ENCODE data around the gene RANBP10.
A peak's percentile ranks its signal among the peaks of the same experiment; 100 is the strongest.

DNA sequence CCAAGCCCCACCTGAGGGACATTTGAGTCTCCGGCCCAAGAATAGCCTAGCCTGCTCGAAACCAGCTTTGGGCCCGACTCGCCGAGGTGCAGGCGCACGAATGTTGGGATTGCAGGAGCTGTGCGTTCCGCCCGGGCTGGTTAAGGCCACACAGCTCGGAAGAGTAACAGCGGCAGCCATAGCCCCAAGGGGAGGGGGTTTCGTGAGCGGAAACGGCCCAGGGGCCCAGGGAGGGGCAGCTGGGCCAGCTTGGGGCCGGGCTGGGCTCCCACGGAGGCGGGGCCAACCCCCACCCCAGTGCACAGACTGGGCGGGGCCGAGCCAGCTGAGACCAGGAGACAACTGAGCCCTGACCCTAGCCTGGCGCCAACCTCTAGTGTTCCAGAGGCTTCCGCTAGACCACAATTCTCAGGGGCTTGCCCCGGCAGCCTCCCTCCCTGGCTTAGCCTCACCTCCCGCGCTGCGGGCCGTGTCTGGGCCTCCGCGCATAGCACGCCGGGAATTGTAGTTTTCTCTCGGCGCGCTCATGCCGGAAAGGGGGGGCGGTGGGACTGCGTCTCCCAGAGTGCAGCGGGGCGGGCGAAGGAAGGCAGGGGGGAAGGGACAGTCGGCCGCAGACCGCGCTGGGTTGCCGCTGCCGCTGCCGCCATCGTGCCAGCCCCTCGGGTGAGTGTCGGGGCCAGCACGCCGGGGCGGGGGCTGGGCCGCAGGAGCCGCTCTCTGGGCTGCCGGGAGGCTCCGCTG is 40.1 kb upstream of the RANBP10 start, which contains the start of gene NUTF2:
- TF ChIP-seq, protein P1, sequence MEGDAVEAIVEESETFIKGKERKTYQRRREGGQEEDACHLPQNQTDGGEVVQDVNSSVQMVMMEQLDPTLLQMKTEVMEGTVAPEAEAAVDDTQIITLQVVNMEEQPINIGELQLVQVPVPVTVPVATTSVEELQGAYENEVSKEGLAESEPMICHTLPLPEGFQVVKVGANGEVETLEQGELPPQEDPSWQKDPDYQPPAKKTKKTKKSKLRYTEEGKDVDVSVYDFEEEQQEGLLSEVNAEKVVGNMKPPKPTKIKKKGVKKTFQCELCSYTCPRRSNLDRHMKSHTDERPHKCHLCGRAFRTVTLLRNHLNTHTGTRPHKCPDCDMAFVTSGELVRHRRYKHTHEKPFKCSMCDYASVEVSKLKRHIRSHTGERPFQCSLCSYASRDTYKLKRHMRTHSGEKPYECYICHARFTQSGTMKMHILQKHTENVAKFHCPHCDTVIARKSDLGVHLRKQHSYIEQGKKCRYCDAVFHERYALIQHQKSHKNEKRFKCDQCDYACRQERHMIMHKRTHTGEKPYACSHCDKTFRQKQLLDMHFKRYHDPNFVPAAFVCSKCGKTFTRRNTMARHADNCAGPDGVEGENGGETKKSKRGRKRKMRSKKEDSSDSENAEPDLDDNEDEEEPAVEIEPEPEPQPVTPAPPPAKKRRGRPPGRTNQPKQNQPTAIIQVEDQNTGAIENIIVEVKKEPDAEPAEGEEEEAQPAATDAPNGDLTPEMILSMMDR (IDR thresholded peaks at IDR 0.05) = peak in 1 of 4 donors; percentile 8
- peak; percentile 65 for TF ChIP-seq POLR2A (IDR thresholded peaks at IDR 0.05)

All from right lobe of liver (tissue), 4 donors.